CD4-positive, alpha-beta T cell (primary cell): ENCODE measurements around the gene MAPK14. TPM values are rescaled to one million over a fixed set of nuclear protein-coding genes. Genes with fewer than 3 reads are reported as not detected.
"Not testable (repeated sequence)": the region's sequence is repeated elsewhere in the genome, so short reads cannot be mapped to it uniquely, and the experiment has no call there.

Experiments used
- ATAC-seq: fragments of 200-7000 bp; cut with Tn5 transposase; one replicate; pipeline ENCODE4 v1.10.0; 2022; ENCODE audit warnings: mild to moderate bottlenecking; ENCODE audit not compliant: poor library complexity
- CTCF ChIA-PET: fragments of 350-600 bp; sonication (Branson Sonifier 250); formaldehyde crosslinking; loops from one replicate; lab custom pipeline; 2021; ENCODE audit warnings: antibody characterized with exemption, inconsistent platforms; lab: Charles Lee
- POLR2A ChIA-PET: fragments of 350-600 bp; sonication (Branson Sonifier 250); formaldehyde crosslinking; loops from one replicate; lab custom pipeline; 2021; ENCODE audit warnings: antibody characterized with exemption, inconsistent platforms; lab: Charles Lee
- DNase-seq, 14 experiments: peaks; one replicate each; pipeline ENCODE4 v3.0.0-alpha.2; 2013 to 2020; ENCODE audit warnings: mixed read lengths in 2 of 14
- H3K27ac ChIP-seq, 2 donors: one replicate each; pipeline versions ENCODE4 v1.5.1 to v1.7.0; 2013; ENCODE audit warnings: low read length in 2 of 2, low read depth in 1 of 2, mild to moderate bottlenecking in 1 of 2
- H3K27me3 ChIP-seq, 2 experiments: 1 replicate in 1 of 2; 2 replicates in 1 of 2; pipeline versions ENCODE4 v1.6.1 to v1.7.0; 2013; ENCODE audit warnings: low read length in 2 of 2, control low read depth in 1 of 2, mild to moderate bottlenecking in 1 of 2, moderate library complexity in 1 of 2; ENCODE audit not compliant: insufficient read depth in 2 of 2, control insufficient read depth in 1 of 2
- H3K36me3 ChIP-seq: one replicate; pipeline ENCODE4 v1.6.1; 2013; ENCODE audit warnings: low read length, control low read depth; ENCODE audit not compliant: insufficient read depth
- H3K4me1 ChIP-seq: one replicate; pipeline ENCODE4 v1.6.1; 2013; ENCODE audit warnings: low read length, control low read depth; ENCODE audit not compliant: insufficient read depth
- H3K4me3 ChIP-seq: one replicate; pipeline ENCODE4 v1.5.1; 2013; ENCODE audit warnings: mild to moderate bottlenecking, low read length, moderate library complexity
- H3K9me3 ChIP-seq, 2 experiments: 1 replicate in 1 of 2; 2 replicates in 1 of 2; pipeline versions ENCODE4 v1.6.1 to v1.7.0; 2013; ENCODE audit warnings: low read length in 2 of 2, mild to moderate bottlenecking in 2 of 2, control low read depth in 1 of 2, moderate library complexity in 1 of 2; ENCODE audit not compliant: control insufficient read depth in 1 of 2, insufficient read depth in 1 of 2
- H3K27ac Mint-ChIP-seq: one replicate; pipeline ENCODE4 v1.8.0; 2020; ENCODE audit warnings: mixed read lengths
- H3K27me3 Mint-ChIP-seq: one replicate; pipeline ENCODE4 v1.8.0; 2021; ENCODE audit warnings: mixed read lengths
- H3K36me3 Mint-ChIP-seq: one replicate; pipeline ENCODE4 v1.8.0; 2021; ENCODE audit warnings: low read depth, mixed read lengths
- H3K4me1 Mint-ChIP-seq: one replicate; pipeline ENCODE4 v1.8.0; 2021; ENCODE audit warnings: low read depth, mixed read lengths
- H3K4me3 Mint-ChIP-seq: one replicate; pipeline ENCODE4 v1.8.0; 2020; ENCODE audit warnings: mild to moderate bottlenecking, mixed read lengths
- H3K9me3 Mint-ChIP-seq: one replicate; pipeline ENCODE4 v1.8.0; 2020; ENCODE audit warnings: mixed read lengths
- intact Hi-C, 2 experiments: fragments of 100-400 bp; cut with DNase I in 1 of 2; cut with micrococcal nuclease in 1 of 2; formaldehyde crosslinking; loops; one replicate each; pipeline versions ENCODE4 v1.15.1 to v1.9.0; 2023 to 2025; cut with DNase I, micrococcal nuclease
- total RNA-seq, 174 experiments: library from RNA in 2 of 174; stranded (reverse) in 2 of 174; gene quantifications; one replicate each; pipeline ENCODE4 v1.2.3 and lab custom pipeline; 2021 to 2026
- TF ChIP-seq, protein P1 (sequence below): fragments of 200-600 bp; IDR thresholded peaks from one replicate; pipeline ENCODE4 v1.8.0; 2022; ENCODE audit warnings: antibody characterized with exemption, mild to moderate bottlenecking

The MAPK14 gene
- total RNA-seq, 2 experiments from 2014 or later, result 42.6 to 42.8 TPM

DNA sequence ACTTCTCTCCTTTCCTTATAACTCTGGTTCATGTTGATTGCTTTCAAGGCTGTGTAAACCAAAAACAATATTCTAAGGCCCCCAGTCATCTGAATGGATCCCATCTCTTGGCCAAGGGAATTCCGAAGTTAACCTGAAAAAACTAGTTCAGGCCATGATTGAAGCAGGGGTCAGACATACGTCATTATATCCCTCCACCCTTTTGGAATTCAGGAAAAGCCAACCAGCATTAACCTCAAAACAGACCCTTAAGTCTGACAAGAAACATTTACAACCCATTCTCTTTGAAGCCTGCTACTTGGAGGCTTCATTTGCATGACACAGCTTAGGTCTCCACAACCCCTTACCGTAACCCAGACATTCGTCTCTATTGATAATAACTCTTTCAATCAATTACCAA is 42.9 kb upstream of the MAPK14 start:
- Mint-ChIP-seq H3K27ac (no peak overlapping the region), H3K9me3 (no peaks in the 10 kb centered on the region), H3K4me3 (no peak overlapping the region), H3K27me3 (no peaks in the 10 kb centered on the region), H3K4me1 (no peaks in the 10 kb centered on the region), H3K36me3 (no peaks in the 10 kb centered on the region)
- no peaks in the 10 kb centered on the region for H3K9me3 ChIP-seq
- ChIA-PET POLR2A (no interaction called here), CTCF (no interaction called here)
- no peak overlapping the region for H3K27ac ChIP-seq
- TF ChIP-seq, protein P1, sequence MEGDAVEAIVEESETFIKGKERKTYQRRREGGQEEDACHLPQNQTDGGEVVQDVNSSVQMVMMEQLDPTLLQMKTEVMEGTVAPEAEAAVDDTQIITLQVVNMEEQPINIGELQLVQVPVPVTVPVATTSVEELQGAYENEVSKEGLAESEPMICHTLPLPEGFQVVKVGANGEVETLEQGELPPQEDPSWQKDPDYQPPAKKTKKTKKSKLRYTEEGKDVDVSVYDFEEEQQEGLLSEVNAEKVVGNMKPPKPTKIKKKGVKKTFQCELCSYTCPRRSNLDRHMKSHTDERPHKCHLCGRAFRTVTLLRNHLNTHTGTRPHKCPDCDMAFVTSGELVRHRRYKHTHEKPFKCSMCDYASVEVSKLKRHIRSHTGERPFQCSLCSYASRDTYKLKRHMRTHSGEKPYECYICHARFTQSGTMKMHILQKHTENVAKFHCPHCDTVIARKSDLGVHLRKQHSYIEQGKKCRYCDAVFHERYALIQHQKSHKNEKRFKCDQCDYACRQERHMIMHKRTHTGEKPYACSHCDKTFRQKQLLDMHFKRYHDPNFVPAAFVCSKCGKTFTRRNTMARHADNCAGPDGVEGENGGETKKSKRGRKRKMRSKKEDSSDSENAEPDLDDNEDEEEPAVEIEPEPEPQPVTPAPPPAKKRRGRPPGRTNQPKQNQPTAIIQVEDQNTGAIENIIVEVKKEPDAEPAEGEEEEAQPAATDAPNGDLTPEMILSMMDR, result no peak
- no peaks in the 10 kb centered on the region for H3K4me1 ChIP-seq
- H3K4me3 ChIP-seq, result no peak overlapping the region
- no peaks in the 10 kb centered on the region for H3K36me3 ChIP-seq
- H3K27me3 ChIP-seq, result no peaks in the 10 kb centered on the region
- DNase-seq (no peak), ATAC-seq (no peak)
- intact Hi-C loops, result no loop called here

DNA sequence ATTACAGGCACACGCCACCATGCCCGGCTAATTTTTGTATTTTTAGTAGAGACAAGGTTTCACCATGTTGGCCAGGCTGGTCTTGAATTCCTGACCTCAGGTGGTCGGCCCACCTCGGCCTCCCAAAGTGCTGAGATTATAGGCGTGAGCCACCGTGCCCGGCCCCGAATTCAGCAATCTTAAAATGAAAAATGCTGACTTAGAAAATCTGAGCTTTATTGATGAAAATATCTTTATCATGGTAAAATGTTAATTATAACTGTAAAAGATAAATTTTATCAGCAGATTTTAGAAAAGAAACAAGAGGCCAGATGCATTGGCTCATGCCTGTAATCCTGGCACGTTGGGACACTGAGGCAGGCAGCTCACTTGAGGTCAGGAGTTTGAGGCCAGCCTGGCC is 39.6 kb upstream of the MAPK14 start:
- H3K27me3 Mint-ChIP-seq, intact Hi-C loops, H3K9me3 ChIP-seq, H3K36me3 Mint-ChIP-seq, H3K27me3 ChIP-seq, H3K36me3 ChIP-seq, CTCF ChIA-PET, H3K27ac Mint-ChIP-seq, POLR2A ChIA-PET, H3K4me1 ChIP-seq, H3K27ac ChIP-seq, H3K9me3 Mint-ChIP-seq, H3K4me3 ChIP-seq, DNase-seq, H3K4me3 Mint-ChIP-seq, ATAC-seq, H3K4me1 Mint-ChIP-seq: not testable (repeated sequence)

DNA sequence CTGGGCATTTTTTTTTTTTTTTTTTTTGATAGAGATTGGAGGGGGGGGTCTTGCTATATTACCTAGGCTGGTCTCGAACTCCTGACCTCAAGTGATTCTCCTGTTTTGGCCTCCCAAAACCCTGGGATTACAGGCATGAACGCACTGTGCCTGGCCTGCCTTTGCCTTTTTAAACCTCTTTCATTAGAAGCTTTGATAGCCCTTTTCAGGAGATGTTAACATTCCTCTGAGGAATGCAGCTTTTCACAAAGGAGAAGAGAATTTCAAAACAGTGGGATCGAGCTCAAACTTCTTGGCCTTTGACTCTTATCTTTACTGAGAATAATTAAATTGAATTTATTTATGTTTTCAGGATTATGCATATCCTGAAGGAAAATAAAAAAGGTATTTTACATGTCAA is 34.5 kb upstream of the MAPK14 start:
- H3K27me3 Mint-ChIP-seq, result no peaks in the 10 kb centered on the region
- H3K36me3 Mint-ChIP-seq, result no peaks in the 10 kb centered on the region
- no peak overlapping the region for H3K4me3 Mint-ChIP-seq
- intact Hi-C loops, result no loop called here
- ATAC-seq (no peak), DNase-seq (no peak)
- H3K4me1 Mint-ChIP-seq, result no peaks in the 10 kb centered on the region
- H3K27ac ChIP-seq, result no peak overlapping the region
- no peaks in the 10 kb centered on the region for H3K27me3 ChIP-seq
- H3K4me3 ChIP-seq, result no peak overlapping the region
- ChIA-PET POLR2A (no interaction called here), CTCF (interaction anchor here (0.6 kb wide), 1 partner anchor 1880 kb away, joined by 3 read pairs; no protein-coding TSS in a partner anchor)
- H3K27ac Mint-ChIP-seq, result no peak overlapping the region
- TF ChIP-seq, protein P1, result no peak
- H3K9me3 Mint-ChIP-seq, result no peaks in the 10 kb centered on the region
- H3K36me3 ChIP-seq, result no peaks in the 10 kb centered on the region
- H3K4me1 ChIP-seq, result no peaks in the 10 kb centered on the region
- H3K9me3 ChIP-seq, result no peaks in the 10 kb centered on the region

DNA sequence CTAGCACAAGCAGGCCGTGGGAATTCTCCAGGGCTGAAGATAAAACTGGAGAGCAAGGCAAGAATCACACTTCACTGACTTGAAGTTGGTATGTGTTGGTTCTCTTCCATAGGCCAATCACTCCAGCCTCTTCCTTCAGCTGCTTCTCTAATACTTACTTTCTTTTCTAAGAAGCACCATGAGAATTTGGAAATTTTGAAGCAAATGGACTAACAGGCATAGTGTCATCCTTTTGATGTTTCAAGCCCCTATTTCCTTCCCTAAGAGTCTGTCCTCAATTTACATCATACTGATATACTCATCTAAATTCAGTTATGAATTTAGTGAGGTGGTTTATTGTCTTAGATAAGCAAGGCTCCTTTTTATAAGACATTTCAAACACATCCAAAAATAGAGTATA is 27.2 kb upstream of the MAPK14 start:
- Mint-ChIP-seq H3K9me3 (no peaks in the 10 kb centered on the region), H3K27me3 (peaks cover 2% of the 10 kb centered on the region), H3K27ac (no peak overlapping the region), H3K4me1 (no peaks in the 10 kb centered on the region), H3K36me3 (no peaks in the 10 kb centered on the region), H3K4me3 (no peak overlapping the region)
- ATAC-seq, result no peak
- ChIA-PET CTCF (no interaction called here), POLR2A (no interaction called here)
- no peak for DNase-seq
- Histone ChIP-seq H3K4me3 (no peak overlapping the region), H3K27ac (no peak overlapping the region), H3K4me1 (no peaks in the 10 kb centered on the region), H3K27me3 (no peaks in the 10 kb centered on the region), H3K36me3 (no peaks in the 10 kb centered on the region), H3K9me3 (no peaks in the 10 kb centered on the region)
- intact Hi-C loops, result no loop called here
- TF ChIP-seq, protein P1, result no peak
